IMR-90 (cell line): ENCODE data around the gene ATP10D. TPM values are rescaled to one million over a fixed set of nuclear protein-coding genes. Genes with fewer than 3 reads are reported as not detected.

Source experiments
- ATAC-seq: fragments of 200-7000 bp; cut with Tn5 transposase; 2 replicates; pipeline ENCODE4 v1.9.1; 2020; ENCODE audit warnings: low read depth, mild to moderate bottlenecking, moderate library complexity
- BruUV-seq: library from RNA; stranded (reverse); fragments of 400-500 nt; replicated peaks from 2 replicates; lab custom pipeline; 2021; lab: Mats Ljungman, UMichigan
- CTCF ChIA-PET: fragments of 300-600 bp; formaldehyde crosslinking; extraction: SDS; loops from one replicate; lab custom pipeline; 2021; ENCODE audit warnings: antibody characterized with exemption; lab: Yijun Ruan, JAX
- POLR2A ChIA-PET: fragments of 300-600 bp; sonication (Branson Sonifier 250); formaldehyde crosslinking; loops from one replicate; lab custom pipeline; 2022; ENCODE audit warnings: antibody characterized with exemption; ENCODE audit not compliant: unreplicated experiment; lab: Charles Lee
- DNase-seq: peaks from one replicate; pipeline ENCODE4 v3.0.0; 2013
- H2AFZ ChIP-seq: replicated peaks from 2 replicates; pipeline ENCODE3; 2013; ENCODE audit warnings: low read length, mild to moderate bottlenecking; ENCODE audit not compliant: poor library complexity
- H2AK5ac ChIP-seq: 2 replicates; pipeline ENCODE4 v1.6.1; 2013; ENCODE audit warnings: low read depth, low read length, inconsistent platforms
- H2AK9ac ChIP-seq: replicated peaks from 2 replicates; pipeline ENCODE3; 2013; ENCODE audit warnings: mild to moderate bottlenecking, low read depth, low read length, moderate library complexity; ENCODE audit not compliant: poor library complexity
- H2BK120ac ChIP-seq: 2 replicates; pipeline ENCODE4 v1.6.1; 2013; ENCODE audit warnings: low read depth, low read length, inconsistent platforms
- H2BK15ac ChIP-seq: 3 replicates; pipeline ENCODE4 v1.6.1; 2013; ENCODE audit warnings: low read depth, low read length, inconsistent platforms
- H2BK20ac ChIP-seq: 2 replicates; pipeline ENCODE4 v1.6.1; 2013; ENCODE audit warnings: low read depth, mild to moderate bottlenecking, inconsistent platforms, low read length, moderate library complexity
- H2BK5ac ChIP-seq: 2 replicates; pipeline ENCODE4 v1.6.1; 2013; ENCODE audit warnings: mild to moderate bottlenecking, low read depth, low read length, inconsistent platforms; ENCODE audit not compliant: poor library complexity, severe bottlenecking
- H3K14ac ChIP-seq: replicated peaks from 2 replicates; pipeline ENCODE4 v1.6.1; 2013; ENCODE audit warnings: low read depth, low read length, inconsistent platforms
- H3K18ac ChIP-seq: 2 replicates; pipeline ENCODE4 v1.6.1; 2013; ENCODE audit warnings: low read depth, low read length, control low read depth
- H3K23ac ChIP-seq: 2 replicates; pipeline ENCODE4 v1.6.1; 2013; ENCODE audit warnings: low read depth, low read length, inconsistent platforms
- H3K27ac ChIP-seq: 2 replicates; pipeline ENCODE4 v1.5.1; 2013; ENCODE audit warnings: mild to moderate bottlenecking, control low read depth, low read length; ENCODE audit not compliant: insufficient read depth
- H3K27me3 ChIP-seq: 2 replicates; pipeline ENCODE4 v1.6.1; 2013; ENCODE audit warnings: low read length; ENCODE audit not compliant: control insufficient read depth, insufficient read depth
- H3K36me3 ChIP-seq: 2 replicates; pipeline ENCODE4 v1.6.1; 2013; ENCODE audit warnings: low read length, mixed read lengths; ENCODE audit not compliant: control insufficient read depth, insufficient read depth
- H3K4ac ChIP-seq: 2 replicates; pipeline ENCODE4 v1.6.1; 2013; ENCODE audit warnings: low read depth, low read length, inconsistent platforms
- H3K4me1 ChIP-seq: 2 replicates; pipeline ENCODE4 v1.6.1; 2013; ENCODE audit warnings: low read length, mixed read lengths; ENCODE audit not compliant: control insufficient read depth, insufficient read depth
- H3K4me2 ChIP-seq: 2 replicates; pipeline ENCODE4 v1.6.1; 2013; ENCODE audit warnings: low read depth, mild to moderate bottlenecking, control low read depth, low read length, moderate library complexity
- H3K4me3 ChIP-seq: 2 replicates; pipeline ENCODE4 v1.5.1; 2013; ENCODE audit warnings: low read depth, mild to moderate bottlenecking, control low read depth, low read length, moderate library complexity; ENCODE audit not compliant: insufficient read depth
- H3K56ac ChIP-seq: 2 replicates; pipeline ENCODE4 v1.6.1; 2013; ENCODE audit warnings: low read length, inconsistent platforms; ENCODE audit not compliant: insufficient read depth; ENCODE audit errors: extremely low read depth
- H3K79me1 ChIP-seq, 2 experiments: 2 replicates each; pipeline ENCODE4 v1.6.1; 2013; ENCODE audit warnings: low read length in 2 of 2, inconsistent platforms in 1 of 2, low read depth in 1 of 2
- H3K9ac ChIP-seq: 2 replicates; pipeline ENCODE4 v1.6.1; 2013; ENCODE audit warnings: low read depth, low read length, control low read depth
- H3K9me1 ChIP-seq: 2 replicates; pipeline ENCODE4 v1.6.1; 2013; ENCODE audit warnings: low read length, inconsistent platforms; ENCODE audit not compliant: insufficient read depth
- H3K9me3 ChIP-seq: 2 replicates; pipeline ENCODE4 v1.6.1; 2013; ENCODE audit warnings: low read length; ENCODE audit not compliant: control insufficient read depth, insufficient read depth
- H4K20me1 ChIP-seq: 2 replicates; pipeline ENCODE4 v1.6.1; 2013; ENCODE audit warnings: low read length, inconsistent platforms; ENCODE audit not compliant: insufficient read depth
- H4K5ac ChIP-seq: 2 replicates; pipeline ENCODE4 v1.6.1; 2013; ENCODE audit warnings: mild to moderate bottlenecking, low read depth, low read length, control low read depth
- H4K8ac ChIP-seq, 2 experiments: 2 replicates each; pipeline ENCODE4 v1.6.1; 2013; ENCODE audit warnings: low read depth in 2 of 2, low read length in 2 of 2, control low read depth in 1 of 2, inconsistent platforms in 1 of 2
- H4K91ac ChIP-seq: 2 replicates; pipeline ENCODE4 v1.6.1; 2013; ENCODE audit warnings: low read depth, low read length, inconsistent platforms; ENCODE audit not compliant: insufficient read depth
- CTCF ChIP-seq: conservative IDR thresholded peaks from 2 replicates; pipeline ENCODE4 v1.5.1; 2012; ENCODE audit warnings: mild to moderate bottlenecking, low read depth, low read length, improper control_type of control experiment
- MAZ ChIP-seq: IDR thresholded peaks from 2 replicates; pipeline ENCODE4 v1.6.1; 2012; ENCODE audit warnings: low read depth, mild to moderate bottlenecking, low read length, improper control_type of control experiment, moderate library complexity, borderline replicate concordance
- WGBS, 2 experiments: methylation state at CpG; one replicate each; pipeline versions ENCODE4 v1.1.5 to v1.1.7; 2013; ENCODE audit warnings: missing lambda C conversion rate in 2 of 2; ENCODE audit not compliant: insufficient read length in 1 of 2; ENCODE audit errors: extremely low coverage in 2 of 2; 5-methylcytosine and 5-hydroxymethylcytosine counted together
- dilution Hi-C: fragments of 300-500 bp; cut with HindIII; formaldehyde crosslinking; loops from one replicate; pipeline ENCODE4 v1.14.3; 2018; ENCODE audit warnings: low sequenced_read_pairs; ENCODE audit not compliant: unreplicated experiment
- in situ Hi-C: fragments of 300-500 bp; cut with MboI; formaldehyde crosslinking; loops from 3 replicates; pipeline ENCODE4 v1.14.3; 2019; ENCODE audit warnings: low sequenced_read_pairs, inconsistent platforms, mixed read lengths
- intact Hi-C: fragments of 100-400 bp; cut with micrococcal nuclease; formaldehyde crosslinking; loops from 2 replicates; pipeline ENCODE4 v1.10.0; 2022
- polyA plus RNA-seq, 3 experiments: library from polyadenylated mRNA; depleted of rRNA; stranded (reverse); fragments of >200 nt; gene quantifications; 2 replicates each; pipeline ENCODE4 v1.2.3, GENCODE V29; 2012; ENCODE audit warnings: low replicate concordance in 1 of 3
- total RNA-seq: library from RNA; depleted of rRNA; stranded (reverse); fragments of >200 nt; gene quantifications from 2 replicates; pipeline ENCODE4 v1.2.3, GENCODE V29; 2012

The ATP10D gene
- total and polyA plus RNA-seq, 2 of the 4 experiments (the other 2 are of a cell fraction): 28.9 to 135 TPM

GRCh38 chr4:47572981-47573380 is 87.9 kb downstream of the ATP10D start:
- WGBS, 2 experiments: 100% methylated on average over 2 of the region's 3 CpGs; no CpG with 5 or more reads in 1 of the 2 experiments
- dilution Hi-C loops: no loop called here
- H3K4ac ChIP-seq: no peak overlapping the region
- no peak overlapping the region for H4K91ac ChIP-seq
- H2BK5ac ChIP-seq: no peak overlapping the region
- in situ Hi-C loops: loop anchor here (25.0 kb wide), 1 partner anchor 636 kb away; no protein-coding TSS in a partner anchor
- ATAC-seq (no peak), DNase-seq (no peak)
- no peaks in the 10 kb centered on the region for H3K4me1 ChIP-seq
- peaks cover 3 to 6% of the 10 kb centered on the region in 2 experiments; a peak in 2 of 4 replicates for H3K79me1 ChIP-seq
- H2BK120ac ChIP-seq: no peak overlapping the region
- no peaks in the 10 kb centered on the region for H4K20me1 ChIP-seq
- H3K9me1 ChIP-seq: peaks cover 6% of the 10 kb centered on the region
- POLR2A ChIA-PET: interaction anchor here (0.6 kb wide), 1 partner anchor 610 kb away, joined by 3 read pairs; no protein-coding TSS in a partner anchor
- H3K27me3 ChIP-seq: no peaks in the 10 kb centered on the region
- intact Hi-C loops: no loop called here
- no peak overlapping the region for H2AK5ac ChIP-seq
- H3K4me2 ChIP-seq: no peak overlapping the region
- H3K23ac ChIP-seq: no peak overlapping the region
- CTCF ChIA-PET: interaction anchor here (0.6 kb wide), 1 partner anchor 47 kb away, joined by 3 read pairs; no protein-coding TSS in a partner anchor
- BruUV-seq: no TSS peak
- H3K14ac ChIP-seq: no peak overlapping the region
- H3K27ac ChIP-seq: no peak overlapping the region
- H2AFZ ChIP-seq: no peak overlapping the region
- H4K8ac ChIP-seq: no peak overlapping the region
- no peak overlapping the region for H2AK9ac ChIP-seq
- no peak overlapping the region for H2BK20ac ChIP-seq
- no peaks in the 10 kb centered on the region for H3K9me3 ChIP-seq
- H4K5ac ChIP-seq: no peak overlapping the region
- no peak overlapping the region for H3K18ac ChIP-seq
- peaks cover 36% of the 10 kb centered on the region for H3K36me3 ChIP-seq
- H3K56ac ChIP-seq: no peak overlapping the region
- no peak overlapping the region for H3K9ac ChIP-seq
- no peak for TF ChIP-seq CTCF
- TF ChIP-seq MAZ: no peak
- no peak overlapping the region for H2BK15ac ChIP-seq
- H3K4me3 ChIP-seq: no peak overlapping the region
